ELR (cell line): ENCODE data around the gene PPP2R1B.
"Not testable (repeated sequence)": the region's sequence is repeated elsewhere in the genome, so short reads cannot be mapped to it uniquely, and the experiment has no call there.

Experiments used
- DNase-seq: peaks from one replicate; pipeline ENCODE4 v3.0.0-alpha.2; 2015; ENCODE audit warnings: low read depth

The PPP2R1B gene

GRCh38 chr11:111765984-111766833 lies at the start of gene PPP2R1B:
Gene PPP2R1B, minus strand, starts transcription at chr11:111766389. Its CDS starts 28 bp downstream, at chr11:111766361.
- peak; percentile 80 for DNase-seq

- DNase-seq = no peak
Observed at GRCh38 chr11:111815489-111815888, 49.3 kb upstream of the PPP2R1B start.

DNA sequence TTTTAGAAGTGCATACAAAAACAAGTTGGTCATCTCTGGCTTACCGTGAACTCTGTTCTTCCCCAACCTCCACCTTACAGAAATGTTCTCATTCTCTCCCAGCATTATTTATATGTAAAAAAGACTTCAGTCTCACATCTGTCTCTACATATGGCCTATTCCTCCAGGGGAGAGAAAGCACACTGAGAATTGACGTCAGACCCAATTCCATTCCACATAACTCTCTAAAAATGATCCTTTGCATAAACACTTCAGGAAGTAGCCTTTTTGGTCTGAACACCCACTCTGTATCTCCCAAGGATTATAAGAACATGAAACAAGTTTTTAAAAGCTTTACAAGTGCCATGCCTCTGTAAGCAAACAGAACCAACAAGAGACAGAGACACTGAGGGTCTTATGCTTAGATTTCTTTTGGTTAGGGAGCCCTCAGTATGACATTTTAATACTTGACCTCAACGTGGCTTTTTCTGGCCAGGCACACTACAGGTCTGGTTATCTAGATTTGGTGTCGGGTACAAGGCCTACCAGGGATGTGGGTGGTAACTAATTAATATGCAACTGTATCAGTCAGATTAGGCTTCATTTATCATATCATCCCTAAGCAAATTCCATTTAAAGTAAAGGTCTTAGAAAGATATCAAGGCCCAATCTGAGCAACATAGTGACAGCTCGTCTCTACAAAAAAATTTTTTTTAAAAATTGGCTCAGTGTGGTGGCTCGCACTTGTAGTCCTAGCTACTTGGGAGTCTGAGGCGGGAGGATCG lies 48.5 kb upstream of the PPP2R1B start:
- DNase-seq = no peak

DNA sequence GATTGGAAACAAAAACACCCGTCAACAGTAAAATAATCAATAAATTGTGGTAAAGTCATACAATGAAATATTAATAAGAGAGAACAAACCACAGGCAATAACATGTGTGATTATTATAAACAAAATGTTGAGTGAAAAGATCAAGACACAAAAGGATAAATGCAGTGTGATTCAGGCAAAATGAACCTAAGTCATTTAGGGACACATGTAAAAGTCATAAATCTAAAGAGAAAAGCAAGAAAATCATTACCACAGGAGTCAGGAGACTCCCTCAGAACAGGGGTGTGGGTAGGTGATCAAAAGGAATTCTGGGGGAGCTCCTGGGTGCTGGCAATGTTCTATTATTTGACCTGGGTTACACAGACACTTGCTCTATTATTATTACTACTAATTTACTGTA lies 47.9 kb upstream of the PPP2R1B start:
- DNase-seq = no peak

DNA sequence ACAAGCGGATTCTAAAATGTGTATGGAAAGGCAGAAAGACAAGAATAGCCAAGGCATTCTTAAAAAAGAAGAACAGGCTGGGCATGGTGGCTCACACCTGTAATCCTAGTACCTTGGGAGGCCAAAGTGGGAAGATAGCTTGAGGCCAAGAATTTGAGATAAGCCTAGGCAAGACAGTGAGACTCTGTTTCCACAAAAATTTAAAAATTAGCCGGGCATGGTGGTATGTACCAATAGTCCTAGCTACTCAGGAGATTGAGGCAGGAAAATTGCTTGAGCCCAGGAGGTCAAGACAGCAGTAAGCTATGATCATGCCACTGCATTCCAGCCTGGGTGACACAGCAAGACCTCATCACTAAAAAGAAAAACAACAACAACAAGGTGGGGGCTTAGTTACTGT lies 46.0 kb upstream of the PPP2R1B start:
- DNase-seq = no peak

GRCh38 chr11:111811445-111811844 lies 45.3 kb upstream of the PPP2R1B start:
- no peak for DNase-seq

DNA sequence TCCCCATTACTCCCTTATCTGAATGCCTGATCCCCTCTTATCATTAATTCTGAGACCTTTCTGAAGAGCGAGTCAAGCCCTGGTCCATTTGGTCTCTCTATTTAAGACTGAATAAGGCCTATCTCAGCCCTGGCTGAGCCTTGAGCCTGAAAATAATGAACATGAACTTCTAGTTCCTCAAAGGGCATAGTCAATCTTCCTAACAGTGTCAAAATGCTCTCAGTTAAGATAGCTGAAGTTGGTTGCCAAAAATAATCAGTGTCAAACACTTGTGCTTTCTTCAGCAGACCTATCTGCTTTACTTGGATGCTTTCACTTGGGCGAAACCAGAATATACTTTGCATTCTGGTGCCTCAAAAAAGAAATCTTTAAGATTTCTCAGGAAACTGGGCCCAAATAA lies 42.6 kb upstream of the PPP2R1B start:
- no peak for DNase-seq

- DNase-seq = no peak
Observed at GRCh38 chr11:111808063-111808588, 41.9 kb upstream of the PPP2R1B start.

- DNase-seq = no peak
Observed at GRCh38 chr11:111807076-111807475, 40.9 kb upstream of the PPP2R1B start.

GRCh38 chr11:111801135-111801534 lies 34.9 kb upstream of the PPP2R1B start:
- no peak for DNase-seq

- no peak for DNase-seq
Observed at GRCh38 chr11:111798279-111798678, 32.1 kb upstream of the PPP2R1B start.

DNA sequence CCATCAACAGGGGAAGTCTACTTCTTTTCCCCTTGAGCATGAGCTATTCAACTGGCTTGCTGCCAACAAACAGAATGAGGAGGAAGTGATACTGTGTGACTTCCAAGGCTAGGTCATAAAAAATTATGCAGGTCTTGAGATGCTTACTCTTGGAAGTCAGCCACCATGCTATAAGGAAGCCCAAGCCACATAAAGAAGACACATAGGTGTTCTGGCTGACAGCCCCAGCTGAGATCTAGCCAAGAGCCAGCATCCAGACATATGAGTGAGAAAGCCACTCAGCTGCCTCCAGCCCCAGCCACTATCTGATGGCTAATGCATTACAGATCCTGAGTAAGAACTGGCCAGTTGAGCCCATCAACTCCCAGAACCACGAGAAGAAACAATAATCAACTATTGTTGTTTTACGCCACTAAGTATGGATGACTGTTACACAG lies 31.0 kb upstream of the PPP2R1B start:
- DNase-seq = peak; percentile 54

DNA sequence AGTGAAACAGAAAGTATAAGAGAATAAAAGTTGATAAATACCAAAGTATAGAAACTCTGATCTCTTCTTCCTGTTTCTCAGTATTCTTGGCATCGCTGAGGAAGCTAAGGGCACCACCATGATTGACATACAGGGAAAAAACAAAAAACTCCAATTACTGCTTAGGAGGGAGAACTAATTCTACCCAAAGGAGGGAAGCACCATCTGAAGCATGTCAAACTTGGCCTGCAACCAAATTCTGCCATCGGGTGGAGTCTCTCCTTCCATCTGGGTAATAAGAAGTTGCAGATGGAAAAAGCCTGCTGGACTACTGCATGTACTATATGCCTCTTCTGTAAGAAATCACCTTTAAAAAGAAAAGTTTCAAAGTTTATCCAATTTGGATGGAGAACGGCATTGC lies 30.5 kb upstream of the PPP2R1B start:
- no peak for DNase-seq

DNA sequence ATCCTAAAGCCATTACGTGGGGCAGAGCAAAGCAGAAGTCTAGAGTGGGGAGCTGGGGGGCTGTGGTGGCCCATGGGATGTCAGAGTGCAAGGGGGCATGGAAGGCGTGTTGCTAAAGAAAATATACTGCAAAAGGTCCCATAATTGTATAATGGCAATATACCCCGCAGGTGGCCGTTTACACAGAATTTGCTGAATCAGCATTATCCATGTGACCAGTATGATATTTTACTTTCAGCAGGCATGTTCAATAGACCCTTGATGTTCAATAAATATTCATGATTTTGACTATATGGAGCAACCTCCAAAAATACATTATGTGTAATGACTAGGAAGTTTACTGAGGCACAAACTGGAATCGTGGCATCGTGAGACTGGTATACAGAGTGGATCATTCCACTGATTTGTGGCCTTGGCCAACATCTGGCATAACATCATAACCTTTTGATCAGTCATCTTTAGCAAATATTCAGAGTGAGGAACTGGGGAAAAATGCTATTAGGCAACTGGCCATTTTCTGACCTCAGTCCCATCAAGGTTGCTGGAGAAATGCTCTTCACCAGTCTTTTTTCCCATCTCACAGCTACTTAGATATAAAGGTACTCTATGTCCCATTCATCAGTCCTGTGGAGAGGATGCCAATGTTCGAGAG lies 29.3 kb upstream of the PPP2R1B start:
- peak; percentile 37 for DNase-seq

DNA sequence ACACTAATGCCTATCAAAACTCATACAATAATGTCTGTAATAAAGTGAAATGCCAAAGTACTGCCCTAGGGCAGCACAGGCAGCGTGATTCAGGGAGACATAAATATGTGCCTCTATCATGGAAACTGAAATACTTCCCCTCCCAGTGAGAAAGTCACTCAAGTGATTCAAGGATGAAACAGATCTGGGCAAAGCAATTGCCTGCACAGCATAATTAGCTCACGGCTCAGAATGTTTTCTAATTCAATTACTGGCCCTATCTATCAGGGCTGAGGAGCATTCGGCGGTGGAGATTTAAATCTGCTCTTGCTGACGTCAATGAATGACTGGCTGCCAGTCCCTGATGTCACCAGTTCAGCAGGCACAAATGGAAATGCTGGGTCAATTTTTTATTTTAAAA lies 27.7 kb upstream of the PPP2R1B start:
- peak; percentile 75 for DNase-seq

DNA sequence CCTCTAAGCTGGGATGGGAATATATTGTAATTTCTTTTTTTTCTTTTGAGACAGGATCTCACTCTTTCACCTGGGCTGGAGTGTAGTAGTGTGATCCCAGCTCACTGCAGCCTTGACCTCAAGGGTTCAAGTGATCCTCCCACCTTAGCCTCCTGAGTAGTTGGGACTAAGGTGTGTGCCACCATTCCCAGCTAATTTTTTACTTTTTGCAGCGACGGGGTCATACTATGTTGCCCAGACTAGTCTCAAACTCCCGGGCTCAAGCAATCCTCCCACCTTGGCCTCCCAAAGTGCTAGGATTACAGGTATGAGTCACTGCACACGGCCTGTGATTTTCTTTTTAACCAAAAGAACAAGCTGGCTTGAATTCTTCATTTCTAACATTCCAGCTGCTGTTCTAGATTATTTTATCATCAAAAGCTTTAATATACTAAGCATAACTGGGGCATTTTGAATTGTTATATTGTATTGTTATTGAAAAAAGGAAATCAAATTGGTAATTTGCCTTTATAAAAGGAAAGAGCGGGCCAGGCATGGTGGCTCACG lies 26.8 kb upstream of the PPP2R1B start:
- DNase-seq = no peak

DNA sequence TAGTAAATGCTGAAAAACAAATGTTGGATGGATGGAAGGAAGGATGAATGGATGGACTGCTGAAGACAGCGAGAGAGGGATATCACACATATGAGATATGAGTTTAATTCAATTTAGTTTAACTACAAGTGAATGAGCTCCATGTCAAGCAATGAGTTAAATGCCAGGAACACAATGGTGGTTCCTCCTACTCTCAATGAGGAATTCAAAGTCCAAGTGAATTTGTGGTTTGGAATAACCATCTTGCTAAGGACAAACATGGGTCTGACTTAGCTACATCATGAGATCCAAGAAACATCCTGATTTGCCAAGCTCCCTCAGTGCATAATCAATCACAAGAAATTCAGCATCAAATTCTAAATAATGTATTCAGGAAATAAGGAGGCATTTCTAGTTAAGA lies 26.1 kb upstream of the PPP2R1B start:
- no peak for DNase-seq

- no peak for DNase-seq
Observed at GRCh38 chr11:111788464-111788863, 22.3 kb upstream of the PPP2R1B start.

- DNase-seq = no peak
Observed at GRCh38 chr11:111788051-111788450, 21.9 kb upstream of the PPP2R1B start.

DNA sequence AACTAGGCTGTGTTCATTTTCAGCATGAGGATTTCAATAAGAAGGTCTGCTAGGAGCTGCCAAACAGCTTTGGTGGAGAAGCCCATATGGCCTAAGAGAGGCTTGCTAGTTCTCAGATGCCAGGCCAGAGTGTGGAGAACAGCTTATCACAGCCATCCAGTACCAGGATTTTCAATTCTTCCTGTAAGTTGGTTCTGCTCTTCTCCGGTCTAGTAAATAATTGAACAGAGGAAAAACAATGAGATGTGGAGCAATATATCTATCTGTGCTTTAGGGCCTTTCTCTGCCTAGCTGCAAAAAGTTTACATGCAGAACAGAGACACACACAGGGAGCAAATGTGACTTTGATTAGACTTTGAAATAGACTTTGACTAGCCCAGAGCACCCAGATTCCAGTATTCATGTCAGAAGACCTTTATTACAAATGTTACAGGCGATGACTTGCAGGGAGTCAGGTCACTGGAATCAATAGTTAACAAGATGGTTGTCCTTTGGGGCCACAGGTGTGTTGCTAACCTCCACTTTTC lies 19.8 kb upstream of the PPP2R1B start:
- DNase-seq = no peak

DNA sequence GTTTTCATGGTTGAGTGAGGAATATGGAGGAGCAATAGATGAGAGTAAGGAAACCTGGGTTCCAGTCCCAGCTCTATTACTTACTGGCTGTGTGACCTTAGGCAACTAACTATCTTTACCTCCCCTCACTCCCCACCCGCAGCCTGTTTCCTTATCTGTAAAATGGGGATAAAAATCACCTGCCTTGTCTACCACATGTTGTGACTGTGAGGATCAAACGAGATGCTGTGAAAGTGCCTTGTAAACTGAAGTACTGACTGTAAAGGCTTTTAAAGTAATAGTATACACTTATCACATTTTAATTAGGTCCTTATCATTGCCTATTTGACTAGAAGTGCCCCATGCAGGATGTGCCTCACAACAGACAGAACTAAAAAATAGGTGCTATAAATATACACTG lies 18.9 kb upstream of the PPP2R1B start:
- no peak for DNase-seq

DNA sequence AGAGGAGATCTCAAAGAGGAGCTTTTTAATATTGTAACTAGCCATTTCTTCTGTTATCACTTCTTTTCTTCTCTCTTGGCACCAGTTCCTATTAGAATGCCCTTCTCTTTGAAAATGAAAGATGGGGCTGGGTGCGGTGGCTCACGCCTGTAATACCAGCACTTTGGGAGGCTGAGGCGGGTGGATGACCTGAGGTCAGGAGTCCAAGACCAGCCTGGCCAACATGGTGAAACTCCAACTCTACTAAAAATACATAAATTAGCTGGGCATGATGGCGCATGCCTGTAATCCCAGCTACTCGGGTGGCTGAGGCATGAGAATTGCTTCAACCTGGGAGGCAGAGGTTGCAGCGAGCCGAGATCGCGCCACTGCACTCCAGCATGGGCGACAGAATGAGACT lies 18.1 kb upstream of the PPP2R1B start:
- DNase-seq = not testable (repeated sequence)
